Upper lobe of right lung (tissue), 1 donor: ENCODE data around the gene TSC1. TPM values are rescaled to one million over a fixed set of nuclear protein-coding genes. Genes with fewer than 3 reads are reported as not detected.

Experiments
- ATAC-seq: fragments of 200-7000 bp; cut with Tn5 transposase; one replicate; pipeline ENCODE4 v1.9.1; 2020; ENCODE audit warnings: mild to moderate bottlenecking, moderate library complexity
- DNase-seq: peaks from one replicate; pipeline ENCODE4 v3.0.0-alpha.2; 2020
- H3K27ac ChIP-seq: fragments of 200-600 bp; one replicate; pipeline ENCODE4 v1.8.0; 2022
- H3K27me3 ChIP-seq: fragments of 200-600 bp; one replicate; pipeline ENCODE4 v1.8.0; 2022; ENCODE audit warnings: mild to moderate bottlenecking
- H3K36me3 ChIP-seq: fragments of 200-600 bp; one replicate; pipeline ENCODE4 v1.8.0; 2022
- H3K4me1 ChIP-seq: fragments of 200-600 bp; one replicate; pipeline ENCODE4 v1.8.0; 2022
- H3K4me3 ChIP-seq: fragments of 200-600 bp; one replicate; pipeline ENCODE4 v1.8.0; 2022; ENCODE audit warnings: mild to moderate bottlenecking
- H3K9me3 ChIP-seq: fragments of 200-600 bp; one replicate; pipeline ENCODE4 v1.8.0; 2022
- CTCF ChIP-seq: fragments of 200-600 bp; IDR thresholded peaks from one replicate; pipeline ENCODE4 v1.8.0; 2022; ENCODE audit warnings: antibody characterized with exemption
- intact Hi-C: fragments of 100-400 bp; cut with DNase I; formaldehyde crosslinking; loops from one replicate; pipeline ENCODE4 v1.11.0; 2022
- total RNA-seq: library from RNA; stranded (reverse); fragmentation: NEBNext Ultra II Directional; extraction: Animal tissue kit (Norgen Biotek cat#: 25700); gene quantifications from one replicate; pipeline ENCODE4 v1.2.1, GENCODE V29; 2021
- donor health status: DM: no; HTN: yes; CAD: no; lungs with severe emphysema.

TSC1 gene
- total RNA-seq, 1 donor from 2014 or later, result 44.9 TPM

GRCh38 chr9:132878695-132879456 lies 65.5 kb downstream of the TSC1 start, which contains the start of gene SPACA9:
SPACA9 (plus strand) TSS chr9:132878898; CDS start chr9:132883948, 5,050 bp downstream.
- no peaks in the 10 kb centered on the region for H3K9me3 ChIP-seq
- peaks cover 4% of the 10 kb centered on the region for H3K4me1 ChIP-seq
- TF ChIP-seq CTCF, result no peak
- intact Hi-C loops, result no loop called here
- H3K27ac ChIP-seq, result peak within 1 kb of the TSS; percentile 87
- no peaks in the 10 kb centered on the region for H3K36me3 ChIP-seq
- ATAC-seq (peak; percentile 79), DNase-seq (peak; percentile 87)
- H3K4me3 ChIP-seq, result peak within 1 kb of the TSS; percentile 93
- no peaks in the 10 kb centered on the region for H3K27me3 ChIP-seq

- TF ChIP-seq CTCF, result no peak
- Histone ChIP-seq H3K9me3 (no peaks in the 10 kb centered on the region), H3K4me3 (peak within 1 kb of the TSS; percentile 93), H3K4me1 (peaks cover 4% of the 10 kb centered on the region), H3K27ac (peak within 1 kb of the TSS; percentile 87), H3K27me3 (no peaks in the 10 kb centered on the region), H3K36me3 (no peaks in the 10 kb centered on the region)
- ATAC-seq (peak; percentile 93), DNase-seq (peak; percentile 88)
- intact Hi-C loops, result no loop called here
Measured at GRCh38 chr9:132877824-132878694, 66.4 kb downstream of the TSC1 start, which contains the start of gene AK8. AK8 (minus strand) TSS chr9:132878284; CDS start chr9:132878255, 29 bp downstream.

- ATAC-seq (no peak), DNase-seq (no peak)
- H3K4me1 ChIP-seq, result peaks cover 4% of the 10 kb centered on the region
- no peak for TF ChIP-seq CTCF
- H3K9me3 ChIP-seq, result no peaks in the 10 kb centered on the region
- H3K27me3 ChIP-seq, result no peaks in the 10 kb centered on the region
- intact Hi-C loops, result no loop called here
- peak overlapping the region; percentile 93 for H3K4me3 ChIP-seq
- no peak overlapping the region for H3K27ac ChIP-seq
- no peaks in the 10 kb centered on the region for H3K36me3 ChIP-seq
Measured at GRCh38 chr9:132877458-132877823, 67.0 kb downstream of the TSC1 start.

DNA sequence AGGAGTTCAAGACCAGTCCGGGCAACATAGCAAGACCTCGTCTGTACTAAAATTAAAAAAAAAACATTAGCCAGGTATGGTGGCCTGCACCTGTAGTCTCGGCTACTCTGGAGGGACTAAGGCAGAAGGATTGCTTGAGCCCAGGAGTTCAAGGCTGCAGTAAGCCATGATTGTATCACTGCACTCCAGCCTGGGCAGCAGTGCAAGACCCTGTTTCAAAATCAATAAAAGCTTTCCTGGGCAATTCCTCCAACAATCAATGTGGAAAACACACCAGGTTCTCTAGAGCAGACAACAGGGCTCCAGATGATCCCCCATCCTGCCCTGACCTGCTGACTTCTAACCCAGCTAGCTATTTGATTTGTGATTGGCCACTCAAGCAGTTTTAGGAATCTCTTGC lies 67.6 kb downstream of the TSC1 start:
- no peak overlapping the region for H3K4me3 ChIP-seq
- no peaks in the 10 kb centered on the region for H3K27me3 ChIP-seq
- no peak overlapping the region for H3K27ac ChIP-seq
- no peaks in the 10 kb centered on the region for H3K36me3 ChIP-seq
- no peak for DNase-seq
- H3K9me3 ChIP-seq, result no peaks in the 10 kb centered on the region
- ATAC-seq, result no peak
- intact Hi-C loops, result no loop called here
- TF ChIP-seq CTCF, result no peak
- peaks cover 4% of the 10 kb centered on the region for H3K4me1 ChIP-seq

DNA sequence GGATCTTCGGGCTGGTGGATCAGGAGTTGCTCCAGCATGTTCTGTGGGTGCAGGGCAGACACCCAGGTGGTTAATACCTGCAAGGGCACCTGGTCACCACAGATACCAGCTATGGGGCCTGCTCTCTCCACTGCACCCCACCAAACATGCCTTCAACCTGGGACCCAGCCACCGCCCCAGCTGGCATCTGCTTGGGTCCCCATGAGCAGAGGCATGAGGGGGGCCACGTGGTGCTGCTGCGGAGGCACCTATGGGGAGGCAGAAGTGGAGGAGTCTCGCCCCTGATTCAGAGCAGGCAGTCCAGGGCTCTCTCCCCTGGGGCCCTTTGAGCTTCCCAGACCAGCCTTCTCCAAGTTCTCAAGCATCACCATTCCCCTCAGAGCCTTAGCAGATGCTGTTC lies 69.3 kb downstream of the TSC1 start:
- no peak for TF ChIP-seq CTCF
- intact Hi-C loops, result no loop called here
- DNase-seq, result no peak
- Histone ChIP-seq H3K9me3 (no peaks in the 10 kb centered on the region), H3K27me3 (no peaks in the 10 kb centered on the region), H3K4me3 (no peak overlapping the region), H3K27ac (no peak overlapping the region), H3K36me3 (no peaks in the 10 kb centered on the region), H3K4me1 (peaks cover 4% of the 10 kb centered on the region)
- no peak for ATAC-seq
